Measurements from ENCODE around the gene GUCA1C. TPM values are rescaled to one million over a fixed set of nuclear protein-coding genes. Genes with fewer than 3 reads are reported as not detected.

GUCA1C gene
- total RNA-seq, 1 experiment from 2014 or later, result not detected

DNA sequence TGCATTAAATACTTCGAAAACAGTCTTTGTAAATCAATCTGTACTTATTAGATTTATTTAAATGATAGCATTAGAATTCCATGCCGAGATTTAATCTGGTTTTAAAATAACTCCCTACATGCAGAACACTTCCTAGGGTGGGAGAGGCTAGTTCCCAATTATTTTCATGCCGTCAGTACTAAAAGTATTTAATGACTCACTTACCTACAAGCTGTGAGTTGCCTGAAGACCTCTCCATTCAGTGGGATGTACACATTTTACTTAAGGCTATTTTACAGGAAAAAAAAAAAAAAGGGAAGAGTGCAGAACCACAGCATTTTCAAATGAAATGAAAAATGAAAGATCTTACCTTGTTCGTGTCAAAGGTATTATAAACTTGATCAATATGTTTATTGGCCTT, 469 bp downstream of the GUCA1C start:
- H3K9me3 Mint-ChIP-seq, result no peaks in the 10 kb centered on the region
- H3K27ac Mint-ChIP-seq, result no peak overlapping the region
- DNase-seq (ENCODE audit: low spot score) (no peak), ATAC-seq (no peak)
- CTCF ChIA-PET, result interaction anchor here (0.5 to 1.5 kb wide), 2 partner anchors 71 to 129 kb away, joined by 3 to 7 read pairs; no protein-coding TSS in a partner anchor
- TF ChIP-seq, protein P1, sequence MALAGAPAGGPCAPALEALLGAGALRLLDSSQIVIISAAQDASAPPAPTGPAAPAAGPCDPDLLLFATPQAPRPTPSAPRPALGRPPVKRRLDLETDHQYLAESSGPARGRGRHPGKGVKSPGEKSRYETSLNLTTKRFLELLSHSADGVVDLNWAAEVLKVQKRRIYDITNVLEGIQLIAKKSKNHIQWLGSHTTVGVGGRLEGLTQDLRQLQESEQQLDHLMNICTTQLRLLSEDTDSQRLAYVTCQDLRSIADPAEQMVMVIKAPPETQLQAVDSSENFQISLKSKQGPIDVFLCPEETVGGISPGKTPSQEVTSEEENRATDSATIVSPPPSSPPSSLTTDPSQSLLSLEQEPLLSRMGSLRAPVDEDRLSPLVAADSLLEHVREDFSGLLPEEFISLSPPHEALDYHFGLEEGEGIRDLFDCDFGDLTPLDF (CRISPR knock-in tag; IDR thresholded peaks at IDR 0.05), result no peak
- TF ChIP-seq ZNF512 (CRISPR knock-in tag; IDR thresholded peaks at IDR 0.05; ENCODE audit: borderline replicate concordance) (no peak), CREB1 (CRISPR knock-in tag; IDR thresholded peaks at IDR 0.05) (no peak)
- TF ChIP-seq, protein P2, sequence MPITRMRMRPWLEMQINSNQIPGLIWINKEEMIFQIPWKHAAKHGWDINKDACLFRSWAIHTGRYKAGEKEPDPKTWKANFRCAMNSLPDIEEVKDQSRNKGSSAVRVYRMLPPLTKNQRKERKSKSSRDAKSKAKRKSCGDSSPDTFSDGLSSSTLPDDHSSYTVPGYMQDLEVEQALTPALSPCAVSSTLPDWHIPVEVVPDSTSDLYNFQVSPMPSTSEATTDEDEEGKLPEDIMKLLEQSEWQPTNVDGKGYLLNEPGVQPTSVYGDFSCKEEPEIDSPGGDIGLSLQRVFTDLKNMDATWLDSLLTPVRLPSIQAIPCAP (CRISPR knock-in tag; IDR thresholded peaks at IDR 0.05), result no peak
- H3K4me3 Mint-ChIP-seq, result no peak overlapping the region
- no peaks in the 10 kb centered on the region for H3K27me3 Mint-ChIP-seq (ENCODE audit: low read depth)
- POLR2A ChIA-PET, result no interaction called here
- H3K4me1 Mint-ChIP-seq, result no peaks in the 10 kb centered on the region
- H3K36me3 Mint-ChIP-seq, result no peaks in the 10 kb centered on the region

DNA sequence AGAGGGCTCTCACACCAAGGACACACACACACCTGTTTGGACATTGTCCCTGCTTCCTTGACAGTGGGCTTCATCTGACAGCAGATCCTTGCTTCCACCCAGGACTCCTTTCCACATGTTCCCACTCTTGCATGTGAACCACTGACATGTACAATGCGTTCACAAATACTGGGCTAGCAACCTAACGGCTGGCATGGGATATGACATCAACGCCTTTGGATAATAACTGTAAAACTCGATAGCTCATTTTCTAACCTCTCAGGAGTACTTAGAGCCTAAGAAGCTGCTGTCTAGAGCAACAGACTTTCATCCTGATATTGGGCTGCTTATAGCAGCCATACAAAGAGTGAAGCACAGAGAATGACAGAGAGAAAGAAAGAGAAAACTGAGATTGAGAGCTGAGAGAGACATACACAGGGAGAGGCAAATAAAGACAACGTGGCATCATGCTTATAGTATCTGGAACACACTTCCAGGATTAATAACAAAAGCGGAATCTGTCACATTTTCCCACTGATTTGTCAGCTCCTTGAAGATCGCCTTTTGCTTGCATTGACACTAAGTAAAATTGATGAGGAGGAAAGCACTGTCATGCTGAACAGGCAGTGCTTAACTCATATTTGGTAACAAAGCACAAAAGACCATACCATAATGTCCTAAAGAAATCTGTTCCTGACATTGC, 1.7 kb downstream of the GUCA1C start:
- Mint-ChIP-seq H3K4me1 (no peaks in the 10 kb centered on the region), H3K4me3 (no peak overlapping the region), H3K27me3 (ENCODE audit: low read depth) (no peaks in the 10 kb centered on the region), H3K36me3 (no peaks in the 10 kb centered on the region), H3K9me3 (no peaks in the 10 kb centered on the region), H3K27ac (no peak overlapping the region)
- ChIA-PET CTCF (interaction anchor here (1.5 kb wide), 1 partner anchor 72 kb away, joined by 7 read pairs; no protein-coding TSS in a partner anchor), POLR2A (no interaction called here)
- no peak for TF ChIP-seq ETV6 (CRISPR knock-in tag; IDR thresholded peaks at IDR 0.05)
- ATAC-seq, result no peak
- DNase-seq (ENCODE audit: low spot score), result no peak

DNA sequence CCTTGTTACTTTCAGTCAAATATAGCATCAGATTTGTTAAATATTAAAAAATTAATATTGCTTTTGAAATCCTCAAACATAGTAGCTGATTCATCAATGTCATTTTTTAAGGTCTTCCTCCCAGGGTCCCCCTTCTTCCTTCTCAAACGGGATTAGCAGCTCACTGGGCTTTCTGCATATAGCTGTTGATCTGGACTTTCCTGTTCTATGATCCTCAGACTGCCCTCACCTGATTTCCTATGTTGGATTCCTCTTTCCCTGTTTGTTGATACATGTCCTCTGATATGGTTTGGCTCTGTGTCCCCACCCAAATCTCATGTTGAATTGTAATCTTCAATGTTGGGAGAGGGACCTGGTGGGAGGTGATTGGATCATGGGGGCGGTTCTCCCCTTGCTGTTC, 5.8 kb downstream of the GUCA1C start:
- H3K9me3 Mint-ChIP-seq, result no peaks in the 10 kb centered on the region
- DNase-seq (ENCODE audit: low spot score) (no peak), ATAC-seq (no peak)
- TF ChIP-seq, protein P3, sequence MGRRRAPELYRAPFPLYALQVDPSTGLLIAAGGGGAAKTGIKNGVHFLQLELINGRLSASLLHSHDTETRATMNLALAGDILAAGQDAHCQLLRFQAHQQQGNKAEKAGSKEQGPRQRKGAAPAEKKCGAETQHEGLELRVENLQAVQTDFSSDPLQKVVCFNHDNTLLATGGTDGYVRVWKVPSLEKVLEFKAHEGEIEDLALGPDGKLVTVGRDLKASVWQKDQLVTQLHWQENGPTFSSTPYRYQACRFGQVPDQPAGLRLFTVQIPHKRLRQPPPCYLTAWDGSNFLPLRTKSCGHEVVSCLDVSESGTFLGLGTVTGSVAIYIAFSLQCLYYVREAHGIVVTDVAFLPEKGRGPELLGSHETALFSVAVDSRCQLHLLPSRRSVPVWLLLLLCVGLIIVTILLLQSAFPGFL (CRISPR knock-in tag; IDR thresholded peaks at IDR 0.05; ENCODE audit: borderline replicate concordance), result no peak
- TF ChIP-seq MLX (CRISPR knock-in tag; IDR thresholded peaks at IDR 0.05) (no peak), TCF7 (CRISPR knock-in tag; IDR thresholded peaks at IDR 0.05; ENCODE audit: low read depth) (no peak), ZNF263 (CRISPR knock-in tag; IDR thresholded peaks at IDR 0.05; ENCODE audit: low read depth) (no peak), ESRRA (CRISPR knock-in tag; IDR thresholded peaks at IDR 0.05; ENCODE audit: borderline replicate concordance) (no peak), ZNF396 (CRISPR knock-in tag; IDR thresholded peaks at IDR 0.05; ENCODE audit: borderline replicate concordance) (no peak), ZNF317 (CRISPR knock-in tag; IDR thresholded peaks at IDR 0.05; ENCODE audit: borderline replicate concordance, low read depth) (no peak)
- no peaks in the 10 kb centered on the region for H3K27me3 Mint-ChIP-seq (ENCODE audit: low read depth)
- H3K27ac Mint-ChIP-seq, result no peak overlapping the region
- ChIA-PET CTCF (no interaction called here), POLR2A (no interaction called here)
- no peaks in the 10 kb centered on the region for H3K4me1 Mint-ChIP-seq
- H3K36me3 Mint-ChIP-seq, result no peaks in the 10 kb centered on the region
- H3K4me3 Mint-ChIP-seq, result no peak overlapping the region

Measured in WTC11 (cell line).